ENCODE results near the gene GALC.

The GALC gene

DNA sequence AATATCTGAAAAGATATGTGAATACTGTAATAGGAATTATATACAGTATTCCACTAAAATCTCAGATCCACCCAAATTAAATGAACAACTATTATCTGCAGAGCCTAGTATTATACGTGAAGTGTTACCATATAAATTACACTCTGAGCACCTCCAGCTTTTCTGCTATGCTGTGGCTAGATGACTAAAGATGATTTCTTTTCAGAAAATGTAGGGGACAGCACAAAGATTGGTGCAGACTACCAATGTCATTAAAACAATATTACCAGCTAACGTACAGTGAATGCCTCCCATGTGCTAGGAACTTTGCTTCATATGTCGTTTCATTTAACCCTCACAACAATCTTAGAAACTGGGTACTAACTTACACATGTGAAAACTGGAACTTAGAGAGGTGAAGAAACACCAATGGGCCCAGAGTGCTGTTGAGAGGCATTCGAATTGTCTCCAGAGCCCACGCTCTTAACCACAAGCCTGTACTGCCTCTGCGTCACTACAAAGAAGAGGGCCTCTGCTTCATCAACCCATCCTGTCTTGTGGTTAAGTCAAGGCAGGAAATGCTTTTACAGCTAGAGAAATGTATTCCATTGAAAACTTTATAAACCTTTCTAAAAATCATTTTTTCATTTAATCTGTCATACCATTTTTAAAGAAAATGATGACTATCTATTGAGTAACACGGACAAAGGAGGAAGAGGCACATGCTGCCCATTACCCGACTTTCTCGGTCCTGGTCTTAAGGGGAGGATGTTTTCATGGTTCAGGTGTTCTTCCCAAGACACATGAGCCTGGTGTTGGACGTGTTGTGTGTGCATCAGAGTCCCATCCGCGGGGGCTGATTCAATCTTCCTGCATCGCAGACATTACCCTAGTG is 13.2 kb upstream of the GALC start:
- peak; percentile 51 to 60 for DNase-seq (ENCODE audit: low read depth in 2 of 2)

DNA sequence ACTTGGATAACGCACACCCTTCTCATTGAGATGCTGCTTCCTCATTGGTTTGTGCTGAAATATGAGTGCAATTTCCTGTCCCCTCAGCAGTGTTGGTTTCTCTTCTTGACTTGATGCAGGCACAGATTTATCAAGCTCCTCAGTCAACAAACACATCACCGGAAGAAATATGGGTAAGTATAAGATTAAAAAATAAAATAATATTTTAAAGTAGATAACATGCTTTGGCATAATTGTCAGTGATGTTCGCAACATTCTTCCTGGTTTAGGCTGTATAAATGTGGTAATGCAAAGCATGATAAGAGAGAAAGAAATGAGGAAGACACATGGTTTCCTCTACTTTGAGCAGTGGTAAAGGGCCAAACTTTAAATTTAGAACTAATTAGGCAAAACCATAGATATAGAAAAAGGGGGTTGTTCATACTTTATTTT is 12.1 kb upstream of the GALC start, which contains the start of gene GPR65:
TSS of gene GPR65 (plus strand) at position 86 of the 432 bp plus-strand sequence. CDS start 5,713 bp downstream, outside the sequence.
- DNase-seq (ENCODE audit: low read depth in 2 of 2): no peak

DNA sequence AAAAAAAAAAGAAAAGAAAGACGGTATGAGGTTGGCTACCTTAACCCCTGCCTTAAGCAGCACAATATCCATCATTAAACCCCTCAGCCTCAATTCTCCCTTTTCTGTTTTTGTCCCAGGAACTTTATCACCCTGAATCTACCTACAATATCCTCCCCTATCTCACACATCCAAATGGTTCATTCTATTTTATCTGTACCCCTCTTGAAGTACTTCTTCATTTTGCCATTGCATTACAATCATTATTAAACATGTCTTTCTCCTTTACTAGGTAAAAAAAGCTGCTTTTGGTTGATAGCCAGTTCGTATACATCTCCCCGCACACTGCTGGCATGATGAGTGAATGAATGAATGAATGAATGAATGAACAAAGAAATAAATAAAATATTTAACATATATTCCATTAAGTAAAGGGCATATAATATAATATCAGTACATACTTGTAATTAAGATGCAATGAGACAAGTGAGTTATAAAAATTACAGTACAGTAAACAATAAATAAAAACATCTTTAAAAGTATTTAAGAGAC is 11.6 kb upstream of the GALC start:
- no peak for DNase-seq (ENCODE audit: low read depth in 2 of 2)

DNA sequence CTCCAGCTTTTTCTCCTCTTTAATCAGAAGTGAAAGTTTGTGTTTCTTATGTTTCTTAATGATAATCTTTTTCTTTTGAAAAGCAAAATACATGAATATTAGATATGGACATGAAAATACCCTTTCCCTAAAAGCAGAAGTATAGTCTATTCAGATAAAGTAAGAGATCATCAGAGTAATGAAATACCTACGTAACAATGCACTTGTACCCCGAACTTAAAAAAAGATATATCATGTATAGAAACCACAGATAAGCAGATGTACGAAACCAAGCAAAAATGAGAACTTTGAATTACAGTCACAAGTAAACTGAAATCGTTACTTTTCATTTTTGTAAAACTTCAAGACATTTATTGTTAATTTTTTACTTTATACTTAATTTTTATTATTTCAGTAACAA is 10.4 kb upstream of the GALC start:
- no peak for DNase-seq (ENCODE audit: low read depth in 2 of 2)

DNA sequence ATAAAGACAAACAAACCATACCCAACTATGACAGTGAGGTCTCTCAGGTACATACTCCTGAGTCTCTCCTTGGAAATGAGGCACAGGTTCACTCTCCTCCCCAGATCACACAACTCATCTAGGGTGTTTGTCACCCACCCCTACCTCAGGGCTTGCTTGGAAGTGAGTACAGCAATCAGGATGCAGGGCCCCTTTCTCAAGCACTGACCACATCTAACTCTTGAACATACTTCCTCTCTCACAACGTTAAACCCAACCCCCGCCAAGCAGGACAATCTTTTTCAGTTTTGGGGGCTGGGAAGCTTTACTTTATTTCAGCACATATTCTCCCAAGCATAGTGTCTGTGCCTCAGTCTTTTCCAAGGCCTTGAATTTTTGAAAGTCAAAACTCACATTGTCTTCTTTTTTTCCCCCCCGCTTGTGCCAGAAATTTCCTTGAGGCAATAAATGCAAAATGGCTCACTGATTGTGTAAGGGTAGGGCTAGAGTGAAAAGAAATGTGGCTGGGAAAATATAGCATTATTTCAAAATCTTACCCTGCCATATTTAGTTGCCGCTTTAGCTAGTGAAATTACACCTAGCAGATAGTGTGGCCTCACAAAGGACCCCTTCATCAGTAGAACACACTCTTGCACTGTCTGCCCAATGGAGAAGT is 9.6 kb upstream of the GALC start:
- no peak for DNase-seq (ENCODE audit: low read depth in 2 of 2)

DNA sequence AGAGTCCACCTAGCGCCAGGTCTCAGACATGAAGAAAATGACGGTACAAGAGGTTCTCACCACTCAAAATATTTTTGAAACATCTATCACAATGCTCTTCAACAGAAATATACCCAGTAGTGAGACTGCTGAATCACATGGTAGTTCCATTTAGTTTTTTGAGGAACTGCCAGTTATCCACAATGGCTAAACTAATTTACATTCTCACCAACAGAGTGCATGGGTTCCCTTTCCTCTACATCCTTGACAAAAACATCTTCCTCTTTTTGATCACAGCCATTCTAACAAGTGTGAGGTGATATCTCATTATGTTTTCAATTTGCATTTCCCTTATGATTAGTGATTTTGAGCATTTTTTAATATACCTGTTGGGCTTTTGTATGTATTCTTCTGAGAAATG is 6.3 kb upstream of the GALC start:
- DNase-seq (ENCODE audit: low read depth in 2 of 2): no peak

DNA sequence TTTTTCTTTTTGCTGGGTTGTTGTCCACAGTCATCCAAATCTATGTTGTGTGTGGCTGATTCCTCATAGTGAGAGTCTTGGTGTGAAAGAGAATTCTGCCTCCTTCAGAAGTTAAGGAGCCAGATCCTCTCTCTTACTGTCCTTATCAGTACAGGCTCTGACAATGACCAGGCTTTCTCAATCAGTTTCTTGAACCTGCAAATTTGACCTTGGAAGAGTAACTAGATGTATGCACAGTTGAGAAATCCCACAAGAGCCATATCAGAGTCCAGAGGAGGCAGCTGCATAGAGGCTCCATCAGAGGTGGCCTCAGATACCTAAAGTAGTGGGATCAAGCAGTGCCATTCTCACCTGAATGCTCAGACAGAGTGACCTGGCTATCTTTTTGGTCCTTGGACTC is 5.5 kb upstream of the GALC start:
- DNase-seq (ENCODE audit: low read depth in 2 of 2): no peak

DNA sequence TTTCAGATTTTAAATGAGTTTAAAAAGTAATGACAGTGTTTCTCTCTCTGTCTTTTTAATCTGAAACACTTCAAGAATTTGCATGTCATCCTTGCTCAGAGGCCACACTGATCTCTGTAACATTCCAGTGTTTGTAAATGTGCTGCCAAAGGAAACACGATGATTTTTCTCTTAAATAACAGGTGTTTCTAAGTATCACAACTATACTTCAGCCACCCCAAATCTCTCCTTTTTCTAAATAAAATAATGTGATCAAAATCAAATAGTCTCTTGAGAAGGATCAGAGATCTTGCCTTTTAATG is 3.3 kb upstream of the GALC start:
- no peak for DNase-seq (ENCODE audit: low read depth in 2 of 2)

DNA sequence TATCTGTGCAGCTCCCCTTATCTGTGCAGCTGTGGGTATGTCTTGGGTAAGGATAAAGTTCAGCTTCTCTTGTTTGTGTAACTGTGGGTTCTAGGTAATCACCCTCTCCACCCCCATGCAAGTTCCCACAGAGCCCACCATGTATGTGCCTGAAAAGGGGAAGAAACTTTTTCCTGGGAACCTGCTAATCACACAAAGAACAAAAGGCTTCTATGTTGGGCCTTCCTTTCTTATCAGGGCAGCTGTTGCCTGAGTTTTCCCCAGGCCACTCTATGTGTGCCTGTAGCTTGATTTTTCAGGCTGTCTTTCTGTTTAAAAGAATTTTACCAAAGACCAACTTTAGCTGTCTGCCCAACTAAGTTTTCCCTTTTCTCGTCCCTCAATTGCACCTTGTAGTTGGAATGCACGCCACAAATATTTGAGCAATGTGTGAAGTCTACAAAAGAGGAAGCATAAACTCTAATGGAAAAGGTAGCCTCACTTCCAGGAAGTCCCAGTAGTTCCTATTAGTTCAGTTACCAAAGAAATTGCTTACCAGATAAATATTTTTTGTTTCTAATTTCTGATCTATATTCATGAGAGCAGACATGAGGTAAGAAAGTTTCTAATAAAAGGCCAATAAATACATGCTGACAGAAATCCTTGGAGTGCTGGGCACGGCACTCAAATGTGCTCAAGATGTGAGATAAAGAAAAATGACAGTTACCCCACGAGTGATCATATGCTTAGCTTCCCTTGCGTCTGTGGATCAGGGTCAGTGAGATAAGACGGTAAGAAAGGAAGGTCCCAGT is 2.7 kb upstream of the GALC start:
- no peak for DNase-seq (ENCODE audit: low read depth in 2 of 2)

DNA sequence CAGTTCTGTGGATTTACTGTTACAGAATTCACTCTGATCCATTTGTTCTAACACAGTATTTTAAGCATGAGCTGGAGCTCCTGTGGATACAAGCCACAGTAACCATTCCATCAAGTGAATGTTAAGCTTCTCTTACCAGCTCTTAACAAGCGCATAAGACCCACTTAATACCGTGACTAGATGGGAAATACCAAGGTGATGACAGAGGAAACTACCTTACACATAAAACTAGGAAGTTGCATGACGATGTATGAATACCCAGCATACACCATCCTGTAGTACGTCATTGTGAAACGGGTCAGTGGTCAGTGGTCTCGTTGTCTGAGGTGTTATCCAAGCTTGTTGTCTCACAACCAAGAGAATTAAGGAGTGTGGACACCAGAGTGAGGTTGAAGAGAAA is 2.0 kb upstream of the GALC start:
- DNase-seq (ENCODE audit: low read depth in 2 of 2): no peak

DNA sequence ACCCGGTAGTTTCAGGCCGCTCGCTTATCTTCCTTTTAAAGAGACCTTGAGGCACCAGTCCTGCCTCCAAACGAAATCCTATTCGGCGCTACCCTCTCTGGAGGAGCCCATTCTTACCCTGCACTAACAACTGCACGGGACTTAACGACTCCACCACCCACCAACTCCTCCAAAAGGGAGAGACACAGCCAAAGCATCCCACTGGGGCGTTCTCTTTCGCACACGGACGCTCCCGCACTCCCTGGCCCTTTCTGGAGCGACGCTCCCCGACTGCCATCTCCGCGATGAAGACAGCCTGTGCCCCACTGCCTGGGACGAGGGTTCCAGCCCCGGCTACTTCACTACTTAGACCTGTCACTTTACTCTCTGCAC is 650 bp downstream of the GALC start:
- no peak for DNase-seq (ENCODE audit: low read depth in 2 of 2)

DNA sequence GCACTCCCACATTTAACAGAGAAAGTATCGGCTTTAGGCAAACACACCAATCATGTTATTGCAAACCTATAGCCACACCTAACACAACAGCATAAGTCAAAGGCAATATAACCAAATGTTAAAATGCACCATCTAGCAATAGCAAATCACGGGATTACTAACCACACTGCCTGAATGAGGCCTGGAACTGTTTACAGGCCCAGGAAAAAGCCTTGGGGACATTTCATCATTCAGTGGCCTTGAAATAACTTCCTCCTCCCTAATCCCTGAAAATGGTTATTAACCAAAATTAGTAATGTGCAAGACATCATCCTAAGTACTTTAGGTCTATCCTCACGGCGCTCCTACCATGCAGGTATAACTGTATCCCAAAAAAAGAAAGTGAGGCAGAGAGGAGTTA is 2.3 kb downstream of the GALC start:
- no peak for DNase-seq (ENCODE audit: low read depth in 2 of 2)

DNA sequence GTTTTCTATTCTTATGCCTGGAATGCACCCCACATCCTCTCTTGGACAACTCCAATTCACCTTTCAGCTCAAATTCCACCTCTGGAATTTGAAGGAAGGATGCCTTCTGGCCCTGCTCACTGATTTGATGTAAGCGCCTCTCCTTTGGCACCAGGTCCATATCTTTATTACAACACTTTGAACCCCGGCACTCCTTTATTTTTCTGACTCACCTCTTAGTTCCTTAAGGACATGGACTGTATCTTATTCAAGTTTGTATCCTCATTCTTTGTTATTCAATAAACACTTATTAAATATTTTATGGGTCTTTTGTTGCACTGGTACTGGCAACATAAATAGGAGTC is 3.1 kb downstream of the GALC start:
- DNase-seq (ENCODE audit: low read depth in 2 of 2): no peak

DNA sequence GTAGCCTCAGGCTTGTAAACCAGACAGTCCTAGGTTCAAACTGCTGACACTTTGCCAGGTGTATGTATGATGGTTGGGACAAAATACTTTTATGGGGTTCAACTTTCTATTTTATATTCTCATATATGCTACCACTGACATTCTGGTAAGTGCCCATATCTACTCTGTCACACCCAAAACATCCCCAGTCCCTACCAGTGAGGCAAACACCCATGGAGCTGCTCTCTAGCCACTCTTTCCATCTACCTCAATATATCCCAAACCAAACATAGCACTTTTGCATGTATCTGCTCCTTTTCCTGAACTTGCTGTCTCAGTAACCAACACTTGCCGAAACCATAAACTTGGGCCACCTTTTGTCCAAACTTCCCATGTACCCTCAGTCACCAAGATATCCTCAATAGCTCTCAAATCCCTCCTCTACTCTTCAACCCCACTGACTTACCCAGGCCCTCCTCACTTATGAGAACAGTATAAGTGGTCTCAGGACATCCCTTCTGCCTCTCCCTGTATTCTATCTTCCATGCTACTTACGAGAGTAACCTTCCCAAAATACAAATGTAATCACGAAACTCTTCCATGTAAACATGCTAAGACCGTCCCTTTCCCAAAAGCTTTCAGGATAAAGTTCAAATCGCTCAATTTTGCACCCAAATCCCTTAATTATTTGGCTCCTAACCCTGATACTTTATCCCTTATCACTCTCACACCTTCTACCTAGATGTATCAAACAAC is 3.6 kb downstream of the GALC start:
- DNase-seq (ENCODE audit: low read depth in 2 of 2): no peak

DNA sequence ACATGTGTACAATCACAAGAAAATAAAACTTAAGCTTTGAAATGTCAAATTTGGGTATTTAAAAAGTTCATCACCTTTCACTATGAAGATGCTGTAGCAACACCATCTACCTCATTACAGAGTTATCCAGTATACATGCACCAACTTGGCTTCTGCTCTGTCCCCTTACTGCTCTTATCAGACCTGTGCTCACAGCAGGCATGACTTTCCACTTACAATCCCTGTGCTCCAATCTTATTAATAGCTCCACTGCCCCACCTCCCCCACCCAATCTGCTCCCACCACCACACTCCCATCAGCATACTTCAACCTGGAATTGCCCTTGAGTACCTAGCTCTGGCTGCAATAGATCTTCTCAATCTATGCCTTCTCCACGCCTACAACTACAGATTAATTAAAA is 13.3 kb downstream of the GALC start:
- no peak for DNase-seq (ENCODE audit: low read depth in 2 of 2)

DNA sequence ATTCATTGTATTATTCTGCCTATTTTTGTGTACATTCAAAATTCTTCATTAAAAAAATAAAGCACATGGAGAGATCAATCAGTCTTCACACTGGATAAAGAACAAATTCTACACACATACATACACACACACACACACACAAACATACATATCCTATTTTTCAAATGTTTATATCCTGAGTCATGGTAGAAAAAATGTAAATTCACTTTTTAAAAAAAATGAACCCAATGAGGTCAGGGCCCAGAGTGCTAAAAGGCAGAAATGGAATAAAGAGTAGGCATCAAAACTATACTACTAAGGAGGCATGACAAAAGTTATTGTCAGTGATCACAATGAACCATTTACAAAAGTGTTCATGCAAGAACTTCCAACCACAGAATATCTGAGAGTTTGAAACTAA is 17.3 kb downstream of the GALC start:
- DNase-seq (ENCODE audit: low read depth in 2 of 2): no peak

DNA sequence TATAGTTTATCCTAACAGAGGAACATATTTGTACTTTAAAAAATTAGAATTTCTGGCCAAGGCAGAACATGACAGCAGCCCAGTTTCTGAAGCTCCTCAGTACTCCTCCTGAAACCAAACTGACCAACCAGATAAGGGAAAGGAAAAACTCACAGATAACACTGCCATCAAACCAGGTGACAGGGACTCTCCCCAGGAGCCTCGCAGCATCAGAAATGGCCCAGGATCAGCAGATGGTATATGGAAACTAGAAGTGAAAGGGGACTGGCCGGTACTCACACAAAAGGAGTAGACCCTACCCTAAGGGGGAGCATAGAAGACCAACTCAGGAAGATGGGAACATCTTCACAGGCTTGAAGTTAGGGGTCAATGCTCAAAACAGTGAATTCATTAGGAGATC is 22.0 kb downstream of the GALC start:
- no peak for DNase-seq (ENCODE audit: low read depth in 2 of 2)

DNA sequence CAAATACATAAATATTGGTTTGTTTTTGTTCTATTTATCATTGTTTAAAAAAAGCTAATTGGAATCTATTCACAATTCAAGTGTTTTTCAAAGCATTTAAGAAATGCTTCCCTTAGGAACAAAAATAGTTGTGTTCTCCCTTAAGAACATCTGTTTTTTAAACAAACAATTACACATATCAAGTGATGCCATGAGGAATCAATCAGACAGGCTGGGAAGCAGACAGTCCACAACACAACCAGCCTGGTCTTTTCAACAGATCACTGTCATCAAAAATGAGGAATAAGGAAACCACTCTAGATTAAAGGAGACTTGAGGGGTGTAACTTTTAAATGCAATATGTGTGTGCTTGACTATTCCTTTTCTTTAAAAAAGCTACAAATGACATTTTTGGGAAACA is 25.5 kb downstream of the GALC start:
- no peak for DNase-seq (ENCODE audit: low read depth in 2 of 2)

DNA sequence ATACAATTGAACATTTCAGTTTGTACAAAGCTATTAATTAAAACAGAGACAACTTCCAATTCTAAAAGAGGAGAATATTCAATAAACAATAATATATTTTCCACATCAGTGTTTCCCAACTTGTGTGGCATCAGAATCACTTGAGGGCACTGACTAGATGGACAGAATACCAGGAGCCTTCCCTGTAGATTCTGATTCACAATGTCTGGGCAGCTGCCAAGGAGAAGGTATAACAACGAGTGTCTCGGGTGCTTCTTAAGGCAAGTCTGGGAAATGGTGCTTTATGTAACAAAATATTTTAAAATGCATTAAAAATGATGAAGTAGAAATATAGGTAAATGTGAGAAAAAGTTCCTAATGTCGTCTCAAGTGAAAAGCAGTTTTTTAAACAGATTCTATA is 26.2 kb downstream of the GALC start:
- no peak for DNase-seq (ENCODE audit: low read depth in 2 of 2)

DNA sequence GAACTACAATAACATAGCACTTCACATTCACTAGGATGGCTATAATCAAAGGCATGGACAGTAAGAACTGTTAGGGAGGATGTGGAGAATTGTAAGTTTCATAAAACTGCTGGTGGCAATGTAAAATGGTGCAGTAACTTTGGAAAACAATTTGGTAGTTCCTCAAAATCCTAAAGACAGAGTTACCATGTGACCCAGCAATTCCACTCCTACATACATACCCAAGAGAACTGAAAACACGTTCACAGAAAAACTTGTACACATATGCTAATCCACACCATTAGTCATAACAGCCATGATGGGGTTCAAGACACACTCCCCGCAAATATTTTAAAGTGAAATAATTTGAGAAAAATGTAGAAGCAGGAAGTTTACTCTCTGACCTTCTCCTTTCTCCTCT is 31.7 kb downstream of the GALC start:
- no peak for DNase-seq (ENCODE audit: low read depth in 2 of 2)

DNA sequence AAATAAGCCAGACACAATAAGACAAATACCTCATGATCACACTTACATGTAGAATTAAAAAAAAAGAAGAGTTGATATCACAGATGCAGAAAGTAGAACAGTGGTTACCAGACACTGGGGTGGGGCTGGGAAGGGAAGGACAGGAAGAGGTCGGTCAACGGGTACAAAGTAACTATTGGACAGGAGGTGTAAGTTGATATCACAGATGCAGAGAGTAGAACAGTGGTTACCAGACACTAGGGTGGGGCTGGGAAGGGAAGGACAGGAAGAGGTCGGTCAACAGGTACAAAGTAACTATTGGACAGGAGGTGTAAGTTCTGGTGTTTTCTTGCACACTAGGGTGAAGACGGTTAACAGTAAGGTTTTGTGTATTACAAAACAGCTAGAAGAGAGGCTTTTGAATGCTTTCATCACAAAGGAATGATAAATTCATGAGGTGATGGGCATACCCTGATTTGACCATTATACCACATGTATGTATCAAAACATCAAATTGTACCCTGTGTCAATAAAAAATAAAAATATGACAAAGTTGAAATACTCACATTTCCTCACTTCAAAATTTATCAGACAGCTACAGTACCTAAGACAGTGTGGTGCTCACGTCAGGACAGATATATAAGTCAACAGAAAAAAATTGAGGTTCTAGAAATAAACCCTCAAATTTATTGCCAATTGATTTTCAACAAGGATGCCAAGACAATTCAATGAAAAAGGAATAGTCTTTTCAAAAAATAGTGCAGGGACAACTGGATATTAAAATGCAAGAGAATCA is 32.8 kb downstream of the GALC start:
- no peak for DNase-seq (ENCODE audit: low read depth in 2 of 2)
